Ramos (cell line): ENCODE results near the gene FAM161B.

Source experiments
- in situ Hi-C: fragments of 300-500 bp; cut with MboI; formaldehyde crosslinking; loops from one replicate; pipeline ENCODE4 v1.14.3; 2022; ENCODE audit warnings: low sequenced_read_pairs; ENCODE audit not compliant: unreplicated experiment

FAM161B gene

GRCh38 chr14:73884438-73885190, 65.3 kb downstream of the FAM161B start:
- in situ Hi-C loops: no loop called here
